ENCODE data around the gene DNAL1. TPM values are rescaled to one million over a fixed set of nuclear protein-coding genes. Genes with fewer than 3 reads are reported as not detected.

Gene DNAL1
- total and polyA plus RNA-seq, 2 of the 4 experiments (the other 2 are of a cell fraction), result 4.5 to 5.4 TPM

DNA sequence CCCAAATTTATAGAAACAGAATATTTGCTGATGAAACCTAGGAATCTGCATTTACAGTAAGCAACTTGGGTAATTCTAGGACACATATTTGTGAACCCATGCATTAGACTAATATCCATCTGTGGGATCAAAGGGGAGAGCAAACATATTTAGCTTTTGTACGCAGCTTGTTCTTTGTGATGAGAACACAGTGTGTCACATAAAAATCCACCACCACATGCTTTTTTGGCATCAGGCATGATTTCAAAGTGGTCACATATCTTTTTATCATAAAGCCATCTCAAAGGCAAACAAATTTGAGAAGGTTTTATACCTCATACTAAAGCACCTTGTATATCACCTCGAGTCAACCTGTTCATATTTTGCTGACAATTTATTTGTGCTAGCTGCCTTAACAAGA is 15.7 kb downstream of the DNAL1 start:
- Histone ChIP-seq H2AFZ (replicated peaks; ENCODE audit: low read length, poor library complexity) (no peak overlapping the region), H3K4me1 (ENCODE audit: control insufficient read depth, insufficient read depth, low read length) (no peaks in the 10 kb centered on the region), H2AK9ac (replicated peaks; ENCODE audit: low read depth, low read length, poor library complexity) (no peak overlapping the region), H4K5ac (ENCODE audit: low read depth, low read length) (no peak overlapping the region), H2BK20ac (ENCODE audit: low read depth, low read length) (no peak overlapping the region), H3K23ac (ENCODE audit: low read depth, low read length) (no peak overlapping the region), H2AK5ac (ENCODE audit: low read depth, low read length) (no peak overlapping the region), H2BK15ac (ENCODE audit: low read depth, low read length) (no peak overlapping the region), H2BK5ac (ENCODE audit: low read depth, low read length, poor library complexity, severe bottlenecking) (no peak overlapping the region), H3K27me3 (ENCODE audit: control insufficient read depth, insufficient read depth, low read length) (no peaks in the 10 kb centered on the region), H4K91ac (ENCODE audit: insufficient read depth, low read depth, low read length) (no peak overlapping the region), H3K9ac (ENCODE audit: low read depth, low read length) (no peak overlapping the region), H3K27ac (ENCODE audit: insufficient read depth, low read length) (no peak overlapping the region), H2BK120ac (ENCODE audit: low read depth, low read length) (no peak overlapping the region), H4K8ac (ENCODE audit: low read depth in 2 of 2, low read length in 2 of 2) (no peak overlapping the region), H3K56ac (ENCODE audit: extremely low read depth, insufficient read depth, low read length) (no peak overlapping the region), H3K4ac (ENCODE audit: low read depth, low read length) (no peak overlapping the region), H3K4me2 (ENCODE audit: low read depth, low read length) (no peak overlapping the region), H3K9me3 (ENCODE audit: control insufficient read depth, insufficient read depth, low read length) (no peaks in the 10 kb centered on the region), H3K9me1 (ENCODE audit: insufficient read depth, low read length) (peaks cover 3% of the 10 kb centered on the region; the same call in 1 of the 2 replicates), H3K4me3 (ENCODE audit: insufficient read depth, low read depth, low read length) (no peak overlapping the region), H3K36me3 (ENCODE audit: control insufficient read depth, insufficient read depth, low read length) (peaks cover 2% of the 10 kb centered on the region; the same call in 1 of the 2 replicates), H3K18ac (ENCODE audit: low read depth, low read length) (no peak overlapping the region), H3K79me1 (ENCODE audit: low read depth in 1 of 2, low read length in 2 of 2) (peaks cover 0 to 7% of the 10 kb centered on the region in 2 experiments; a peak in 2 of 4 replicates), H3K14ac (replicated peaks; ENCODE audit: low read depth, low read length) (no peak overlapping the region), H4K20me1 (ENCODE audit: insufficient read depth, low read length) (no peaks in the 10 kb centered on the region; the same call in 1 of the 2 replicates)
- DNase-seq (no peak), ATAC-seq (ENCODE audit: low read depth) (no peak)
- CTCF ChIA-PET, result interaction anchor here (0.6 kb wide), 1 partner anchor 81 kb away, joined by 6 read pairs; no protein-coding TSS in a partner anchor
- POLR2A ChIA-PET (ENCODE audit: unreplicated experiment), result no interaction called here
- dilution Hi-C loops (cut with HindIII; ENCODE audit: low sequenced_read_pairs, unreplicated experiment), result no loop called here
- BruUV-seq (replicated peaks), result no TSS peak
- intact Hi-C loops (cut with micrococcal nuclease), result no loop called here
- no peak for TF ChIP-seq RFX5 (IDR thresholded peaks at IDR 0.05; ENCODE audit: low read depth, low read length)
- TF ChIP-seq CEBPB (IDR thresholded peaks at IDR 0.05; ENCODE audit: low read depth, low read length), result no peak
- TF ChIP-seq, protein P1, sequence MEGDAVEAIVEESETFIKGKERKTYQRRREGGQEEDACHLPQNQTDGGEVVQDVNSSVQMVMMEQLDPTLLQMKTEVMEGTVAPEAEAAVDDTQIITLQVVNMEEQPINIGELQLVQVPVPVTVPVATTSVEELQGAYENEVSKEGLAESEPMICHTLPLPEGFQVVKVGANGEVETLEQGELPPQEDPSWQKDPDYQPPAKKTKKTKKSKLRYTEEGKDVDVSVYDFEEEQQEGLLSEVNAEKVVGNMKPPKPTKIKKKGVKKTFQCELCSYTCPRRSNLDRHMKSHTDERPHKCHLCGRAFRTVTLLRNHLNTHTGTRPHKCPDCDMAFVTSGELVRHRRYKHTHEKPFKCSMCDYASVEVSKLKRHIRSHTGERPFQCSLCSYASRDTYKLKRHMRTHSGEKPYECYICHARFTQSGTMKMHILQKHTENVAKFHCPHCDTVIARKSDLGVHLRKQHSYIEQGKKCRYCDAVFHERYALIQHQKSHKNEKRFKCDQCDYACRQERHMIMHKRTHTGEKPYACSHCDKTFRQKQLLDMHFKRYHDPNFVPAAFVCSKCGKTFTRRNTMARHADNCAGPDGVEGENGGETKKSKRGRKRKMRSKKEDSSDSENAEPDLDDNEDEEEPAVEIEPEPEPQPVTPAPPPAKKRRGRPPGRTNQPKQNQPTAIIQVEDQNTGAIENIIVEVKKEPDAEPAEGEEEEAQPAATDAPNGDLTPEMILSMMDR (conservative IDR thresholded peaks at IDR 0.05; ENCODE audit: low read depth, low read length), result no peak
- TF ChIP-seq CHD1 (IDR thresholded peaks at IDR 0.05; ENCODE audit: low read depth, low read length), result no peak
- no peak for TF ChIP-seq RCOR1 (IDR thresholded peaks at IDR 0.05; ENCODE audit: insufficient replicate concordance, low read length)
- TF ChIP-seq, protein P2, sequence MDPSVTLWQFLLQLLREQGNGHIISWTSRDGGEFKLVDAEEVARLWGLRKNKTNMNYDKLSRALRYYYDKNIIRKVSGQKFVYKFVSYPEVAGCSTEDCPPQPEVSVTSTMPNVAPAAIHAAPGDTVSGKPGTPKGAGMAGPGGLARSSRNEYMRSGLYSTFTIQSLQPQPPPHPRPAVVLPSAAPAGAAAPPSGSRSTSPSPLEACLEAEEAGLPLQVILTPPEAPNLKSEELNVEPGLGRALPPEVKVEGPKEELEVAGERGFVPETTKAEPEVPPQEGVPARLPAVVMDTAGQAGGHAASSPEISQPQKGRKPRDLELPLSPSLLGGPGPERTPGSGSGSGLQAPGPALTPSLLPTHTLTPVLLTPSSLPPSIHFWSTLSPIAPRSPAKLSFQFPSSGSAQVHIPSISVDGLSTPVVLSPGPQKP (IDR thresholded peaks at IDR 0.05; ENCODE audit: borderline replicate concordance, low read depth, low read length), result no peak
- no peak for TF ChIP-seq MXI1 (IDR thresholded peaks at IDR 0.05; ENCODE audit: borderline replicate concordance, low read depth, low read length)
- TF ChIP-seq NFE2L2 (IDR thresholded peaks at IDR 0.05; ENCODE audit: low read depth, low read length), result no peak
- TF ChIP-seq SMC3 (IDR thresholded peaks at IDR 0.05; ENCODE audit: low read depth, low read length), result no peak
- no peak for TF ChIP-seq RAD21 (IDR thresholded peaks at IDR 0.05; ENCODE audit: low read length)
- TF ChIP-seq POLR2A (IDR thresholded peaks at IDR 0.05; ENCODE audit: low read depth, low read length), result no peak
- no peak for TF ChIP-seq MAFK (IDR thresholded peaks at IDR 0.05; ENCODE audit: low read depth, low read length)
- TF ChIP-seq MAZ (IDR thresholded peaks at IDR 0.05; ENCODE audit: borderline replicate concordance, low read depth, low read length), result no peak
- no peak for TF ChIP-seq FOS (IDR thresholded peaks at IDR 0.05; ENCODE audit: low read depth, low read length)
- WGBS, 2 experiments (ENCODE audit: extremely low coverage in 2 of 2, insufficient read length in 1 of 2), result no CpG with 5 or more reads among the region's 2 CpGs
- in situ Hi-C loops (cut with MboI; ENCODE audit: low sequenced_read_pairs), result no loop called here

Measured in IMR-90 (cell line).